ENCODE measurements around the gene FAM83C.
"Not testable (repeated sequence)": the region's sequence is repeated elsewhere in the genome, so short reads cannot be mapped to it uniquely, and the experiment has no call there.

FAM83C gene

GRCh38 chr20:35326740-35327073 is 34.5 kb upstream of the FAM83C start:
- Mint-ChIP-seq H3K9me3 (no peaks in the 10 kb centered on the region), H3K4me3 (no peak overlapping the region), H3K4me1 (ENCODE audit: low read depth) (peaks cover 68% of the 10 kb centered on the region), H3K27me3 (no peaks in the 10 kb centered on the region), H3K27ac (peak overlapping the region; percentile 91), H3K36me3 (ENCODE audit: low read depth) (peaks cover 32% of the 10 kb centered on the region)
- no peak for DNase-seq

GRCh38 chr20:35326021-35326739 is 34.0 kb upstream of the FAM83C start:
- Mint-ChIP-seq H3K36me3 (ENCODE audit: low read depth) (peaks cover 32% of the 10 kb centered on the region), H3K27me3 (no peaks in the 10 kb centered on the region), H3K4me1 (ENCODE audit: low read depth) (peaks cover 63% of the 10 kb centered on the region), H3K9me3 (no peaks in the 10 kb centered on the region), H3K4me3 (no peak overlapping the region), H3K27ac (peak overlapping the region; percentile 91)
- DNase-seq = no peak

- Mint-ChIP-seq H3K9me3 (no peaks in the 10 kb centered on the region), H3K27ac (no peak overlapping the region), H3K4me1 (ENCODE audit: low read depth) (peaks cover 58% of the 10 kb centered on the region), H3K4me3 (no peak overlapping the region), H3K27me3 (no peaks in the 10 kb centered on the region), H3K36me3 (ENCODE audit: low read depth) (peaks cover 35% of the 10 kb centered on the region)
- no peak for DNase-seq
These were observed 33.2 kb upstream of the FAM83C start for GRCh38 chr20:35325401-35325800.

- H3K27me3 Mint-ChIP-seq = no peaks in the 10 kb centered on the region
- peaks cover 47% of the 10 kb centered on the region for H3K4me1 Mint-ChIP-seq (ENCODE audit: low read depth)
- DNase-seq = no peak
- no peaks in the 10 kb centered on the region for H3K9me3 Mint-ChIP-seq
- no peak overlapping the region for H3K4me3 Mint-ChIP-seq
- H3K27ac Mint-ChIP-seq = no peak overlapping the region
- H3K36me3 Mint-ChIP-seq (ENCODE audit: low read depth) = peaks cover 29% of the 10 kb centered on the region
These were observed 28.3 kb upstream of the FAM83C start for GRCh38 chr20:35320396-35321126.

GRCh38 chr20:35319871-35320197 is 27.6 kb upstream of the FAM83C start:
- H3K4me1 Mint-ChIP-seq (ENCODE audit: low read depth) = peaks cover 51% of the 10 kb centered on the region
- DNase-seq = no peak
- no peaks in the 10 kb centered on the region for H3K9me3 Mint-ChIP-seq
- H3K4me3 Mint-ChIP-seq = no peak overlapping the region
- peaks cover 30% of the 10 kb centered on the region for H3K36me3 Mint-ChIP-seq (ENCODE audit: low read depth)
- H3K27ac Mint-ChIP-seq = peak overlapping the region; percentile 12
- H3K27me3 Mint-ChIP-seq = no peaks in the 10 kb centered on the region

GRCh38 chr20:35319192-35319870 is 27.1 kb upstream of the FAM83C start:
- H3K27me3 Mint-ChIP-seq = no peaks in the 10 kb centered on the region
- no peak overlapping the region for H3K4me3 Mint-ChIP-seq
- peaks cover 56% of the 10 kb centered on the region for H3K4me1 Mint-ChIP-seq (ENCODE audit: low read depth)
- H3K9me3 Mint-ChIP-seq = no peaks in the 10 kb centered on the region
- peaks cover 30% of the 10 kb centered on the region for H3K36me3 Mint-ChIP-seq (ENCODE audit: low read depth)
- H3K27ac Mint-ChIP-seq = no peak overlapping the region
- no peak for DNase-seq

- Mint-ChIP-seq H3K27ac (peak overlapping the region; percentile 71), H3K27me3 (no peaks in the 10 kb centered on the region), H3K4me3 (no peak overlapping the region), H3K4me1 (ENCODE audit: low read depth) (peaks cover 59% of the 10 kb centered on the region), H3K36me3 (ENCODE audit: low read depth) (peaks cover 35% of the 10 kb centered on the region), H3K9me3 (no peaks in the 10 kb centered on the region)
- DNase-seq = no peak
These were observed 26.4 kb upstream of the FAM83C start for GRCh38 chr20:35318502-35319157.

- Mint-ChIP-seq H3K4me3 (no peak overlapping the region), H3K27ac (peak overlapping the region; percentile 27), H3K9me3 (no peaks in the 10 kb centered on the region), H3K36me3 (ENCODE audit: low read depth) (peaks cover 36% of the 10 kb centered on the region), H3K4me1 (ENCODE audit: low read depth) (peaks cover 56% of the 10 kb centered on the region), H3K27me3 (no peaks in the 10 kb centered on the region)
- no peak for DNase-seq
These were observed 25.4 kb upstream of the FAM83C start for GRCh38 chr20:35317416-35318210.

- H3K27ac Mint-ChIP-seq = peak overlapping the region; percentile 73
- H3K9me3 Mint-ChIP-seq = no peaks in the 10 kb centered on the region
- H3K27me3 Mint-ChIP-seq = no peaks in the 10 kb centered on the region
- peaks cover 41% of the 10 kb centered on the region for H3K36me3 Mint-ChIP-seq (ENCODE audit: low read depth)
- DNase-seq = no peak
- peaks cover 71% of the 10 kb centered on the region for H3K4me1 Mint-ChIP-seq (ENCODE audit: low read depth)
- H3K4me3 Mint-ChIP-seq = no peak overlapping the region
These were observed 23.9 kb upstream of the FAM83C start for GRCh38 chr20:35316086-35316485.

GRCh38 chr20:35315632-35316020 is 23.4 kb upstream of the FAM83C start:
- H3K4me3 Mint-ChIP-seq, DNase-seq, H3K9me3 Mint-ChIP-seq, H3K27me3 Mint-ChIP-seq: not testable (repeated sequence)
- H3K36me3 Mint-ChIP-seq (ENCODE audit: low read depth) = peaks cover 41% of the 10 kb centered on the region
- peak overlapping the region; percentile 83 for H3K27ac Mint-ChIP-seq
- peaks cover 74% of the 10 kb centered on the region for H3K4me1 Mint-ChIP-seq (ENCODE audit: low read depth)

- peaks cover 71% of the 10 kb centered on the region for H3K4me1 Mint-ChIP-seq (ENCODE audit: low read depth)
- DNase-seq = no peak
- H3K27ac Mint-ChIP-seq = peak overlapping the region; percentile 83
- no peak overlapping the region for H3K4me3 Mint-ChIP-seq
- no peaks in the 10 kb centered on the region for H3K27me3 Mint-ChIP-seq
- peaks cover 38% of the 10 kb centered on the region for H3K36me3 Mint-ChIP-seq (ENCODE audit: low read depth)
- H3K9me3 Mint-ChIP-seq = no peaks in the 10 kb centered on the region
These were observed 22.8 kb upstream of the FAM83C start for GRCh38 chr20:35314816-35315631.

- peak; percentile 13 for DNase-seq
- H3K9me3 Mint-ChIP-seq = no peaks in the 10 kb centered on the region
- peak overlapping the region; percentile 88 for H3K27ac Mint-ChIP-seq
- H3K4me3 Mint-ChIP-seq = peak overlapping the region; percentile 45
- no peaks in the 10 kb centered on the region for H3K27me3 Mint-ChIP-seq
- peaks cover 49% of the 10 kb centered on the region for H3K36me3 Mint-ChIP-seq (ENCODE audit: low read depth)
- H3K4me1 Mint-ChIP-seq (ENCODE audit: low read depth) = peaks cover 70% of the 10 kb centered on the region
These were observed 20.1 kb upstream of the FAM83C start for GRCh38 chr20:35312318-35312717.

GRCh38 chr20:35311822-35312221 is 19.6 kb upstream of the FAM83C start:
- H3K27ac Mint-ChIP-seq = peak overlapping the region; percentile 88
- peak overlapping the region; percentile 45 for H3K4me3 Mint-ChIP-seq
- DNase-seq = peak; percentile 20

More at GRCh38 chr20:35311822-35312221, 19.6 kb upstream of the FAM83C start:
- no peaks in the 10 kb centered on the region for H3K27me3 Mint-ChIP-seq
- peaks cover 75% of the 10 kb centered on the region for H3K4me1 Mint-ChIP-seq (ENCODE audit: low read depth)
- peaks cover 49% of the 10 kb centered on the region for H3K36me3 Mint-ChIP-seq (ENCODE audit: low read depth)
- H3K9me3 Mint-ChIP-seq = no peaks in the 10 kb centered on the region
